ENCODE measurements around the gene ZDHHC4. TPM values are rescaled to one million over a fixed set of nuclear protein-coding genes. Genes with fewer than 3 reads are reported as not detected.

ZDHHC4 gene
- total and polyA plus RNA-seq, 10 of the 15 experiments (the other 5 are each of a cell fraction or from before 2014, with no cell fraction given) = 30.6 to 74.3 (median 35.8) TPM

DNA sequence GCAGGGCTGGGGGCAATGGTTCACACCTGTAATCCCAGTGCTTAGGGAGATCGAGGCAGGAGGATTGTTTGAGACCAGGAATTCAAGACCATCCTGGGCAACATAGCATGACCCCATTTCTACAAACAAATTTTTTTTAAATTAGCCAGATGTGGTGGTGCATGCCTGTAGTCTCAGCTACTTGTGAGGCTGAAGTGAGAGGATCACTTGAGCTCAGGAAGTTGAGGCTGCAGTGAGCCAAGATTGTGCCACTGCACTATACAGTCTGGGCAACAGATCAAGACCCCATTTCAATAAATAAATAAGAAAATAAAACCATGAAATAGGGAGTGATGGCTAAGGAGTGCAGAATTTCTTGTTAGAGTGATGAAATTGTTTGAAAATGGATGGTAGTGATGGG is 34.9 kb upstream of the ZDHHC4 start:
- no peaks in the 10 kb centered on the region for H3K9me3 ChIP-seq (replicated peaks; ENCODE audit: control insufficient read depth, insufficient read depth, low read length)
- SMC1A ChIA-PET (ENCODE audit: uncharacterized antibody, unreplicated experiment) = no interaction called here
- in situ Hi-C loops (cut with MboI) (no loop called here), intact Hi-C loops (cut with micrococcal nuclease; ENCODE audit: unreplicated experiment) (no loop called here)
- no peak overlapping the region for H3K9ac ChIP-seq (ENCODE audit: control insufficient read depth, insufficient read depth, low read length)
- ATAC-seq = no peak
- no peaks in the 10 kb centered on the region for H3K79me2 ChIP-seq (ENCODE audit: control insufficient read depth, insufficient read depth, low read length)
- WGBS (ENCODE audit: insufficient coverage, insufficient replicate concordance, low lambda C conversion rate, missing lambda C conversion rate) = 16% methylated on average over 1 of the region's 1 CpG
- TF ChIP-seq RUNX3 (IDR thresholded peaks at IDR 0.05; ENCODE audit: low read length) (no peak), NR2C1 (IDR thresholded peaks at IDR 0.05) (no peak), NFIC (IDR thresholded peaks at IDR 0.05; ENCODE audit: low read depth, low read length) (no peak), RELA (IDR thresholded peaks at IDR 0.05; ENCODE audit: borderline replicate concordance, partially characterized antibody) (no peak), GATAD2B (conservative IDR thresholded peaks at IDR 0.05; ENCODE audit: low read depth) (no peak), IRF4 (IDR thresholded peaks at IDR 0.05; ENCODE audit: low read depth, low read length) (no peak), YBX1 (IDR thresholded peaks at IDR 0.05) (no peak), BCL11A (IDR thresholded peaks at IDR 0.05; ENCODE audit: low read depth, low read length) (no peak), RAD51 (IDR thresholded peaks at IDR 0.05) (no peak), MEF2B (IDR thresholded peaks at IDR 0.05; ENCODE audit: partially characterized antibody, poor library complexity, severe bottlenecking) (no peak), NR2F1 (conservative IDR thresholded peaks at IDR 0.05) (no peak)
- TF ChIP-seq, protein P1, sequence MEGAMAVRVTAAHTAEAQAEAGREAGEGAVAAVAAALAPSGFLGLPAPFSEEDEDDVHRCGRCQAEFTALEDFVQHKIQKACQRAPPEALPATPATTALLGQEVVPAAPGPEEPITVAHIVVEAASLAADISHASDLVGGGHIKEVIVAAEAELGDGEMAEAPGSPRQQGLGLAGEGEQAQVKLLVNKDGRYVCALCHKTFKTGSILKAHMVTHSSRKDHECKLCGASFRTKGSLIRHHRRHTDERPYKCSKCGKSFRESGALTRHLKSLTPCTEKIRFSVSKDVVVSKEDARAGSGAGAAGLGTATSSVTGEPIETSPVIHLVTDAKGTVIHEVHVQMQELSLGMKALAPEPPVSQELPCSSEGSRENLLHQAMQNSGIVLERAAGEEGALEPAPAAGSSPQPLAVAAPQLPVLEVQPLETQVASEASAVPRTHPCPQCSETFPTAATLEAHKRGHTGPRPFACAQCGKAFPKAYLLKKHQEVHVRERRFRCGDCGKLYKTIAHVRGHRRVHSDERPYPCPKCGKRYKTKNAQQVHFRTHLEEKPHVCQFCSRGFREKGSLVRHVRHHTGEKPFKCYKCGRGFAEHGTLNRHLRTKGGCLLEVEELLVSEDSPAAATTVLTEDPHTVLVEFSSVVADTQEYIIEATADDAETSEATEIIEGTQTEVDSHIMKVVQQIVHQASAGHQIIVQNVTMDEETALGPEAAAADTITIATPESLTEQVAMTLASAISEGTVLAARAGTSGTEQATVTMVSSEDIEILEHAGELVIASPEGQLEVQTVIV (IDR thresholded peaks at IDR 0.05; ENCODE audit: borderline replicate concordance, partially characterized antibody) = no peak
- no peak for DNase-seq (ENCODE audit: low read depth, low spot score)
- H3K4me3 ChIP-seq = no peak overlapping the region
- no peaks in the 10 kb centered on the region for H4K20me1 ChIP-seq (ENCODE audit: control insufficient read depth, insufficient read depth)
- no peaks in the 10 kb centered on the region for H3K36me3 ChIP-seq (ENCODE audit: control insufficient read depth in 2 of 2, insufficient read depth in 2 of 2, low read length in 1 of 2)
- no peak overlapping the region for H3K27ac ChIP-seq (ENCODE audit: control insufficient read depth, insufficient read depth)
- H3K4me2 ChIP-seq (ENCODE audit: control insufficient read depth, insufficient read depth) = no peak overlapping the region
- peaks cover 9% of the 10 kb centered on the region for H3K4me1 ChIP-seq (ENCODE audit: control insufficient read depth, insufficient read depth, low read length)
- CTCF ChIA-PET = interaction anchor here (0.6 kb wide), 1 partner anchor 15 kb away, joined by 3 read pairs; no protein-coding TSS in a partner anchor
- POLR2A ChIA-PET = no interaction called here
- FAIRE-seq = no peak
- peaks cover 0 to 1% of the 10 kb centered on the region in 2 experiments; a peak in 2 of 4 replicates for H3K27me3 ChIP-seq (replicated peaks in 1 of 2; ENCODE audit: control insufficient read depth in 2 of 2, insufficient read depth in 2 of 2, low read length in 1 of 2)
- H2AFZ ChIP-seq (ENCODE audit: control insufficient read depth, low read depth, low read length) = no peak overlapping the region
- RAD21 ChIA-PET (ENCODE audit: unreplicated experiment) = no interaction called here
- BruUV-seq (replicated peaks) = no TSS peak
